GM23338 (cell line): ENCODE measurements around the gene AGA. TPM values are rescaled to one million over a fixed set of nuclear protein-coding genes. Genes with fewer than 3 reads are reported as not detected.
A peak's percentile ranks its signal among the peaks of the same experiment; 100 is the strongest.

Source experiments
- ATAC-seq: fragments of 200-7000 bp; cut with Tn5 transposase; 3 replicates; pipeline ENCODE4 v1.9.1; 2020
- DNase-seq: peaks from one replicate; pipeline ENCODE4 v3.0.0-alpha.2; 2015; ENCODE audit warnings: low spot score
- H2AFZ ChIP-seq: fragments of 200-600 bp; sonication (generic); 2 replicates; pipeline ENCODE4 v1.8.0; 2016; ENCODE audit warnings: antibody characterized with exemption, mild to moderate bottlenecking, moderate library complexity
- H3F3A ChIP-seq: fragments of 200-600 bp; sonication (generic); replicated peaks from 2 replicates; pipeline ENCODE4 v1.8.0; 2017; ENCODE audit warnings: antibody characterized with exemption, mixed run types, low read depth
- H3K27ac ChIP-seq: fragments of 200-600 bp; sonication (generic); 2 replicates; pipeline ENCODE4 v1.6.1; 2016; ENCODE audit warnings: low read depth
- H3K27me3 ChIP-seq: fragments of 200-600 bp; sonication (generic); 2 replicates; pipeline ENCODE4 v1.8.0; 2016; ENCODE audit warnings: mild to moderate bottlenecking, mixed run types, moderate library complexity; ENCODE audit not compliant: insufficient read depth
- H3K36me3 ChIP-seq: fragments of 200-600 bp; sonication (generic); 2 replicates; pipeline ENCODE4 v1.8.0; 2016; ENCODE audit warnings: mild to moderate bottlenecking; ENCODE audit not compliant: insufficient read depth
- H3K4me1 ChIP-seq: fragments of 200-600 bp; sonication (generic); 2 replicates; pipeline ENCODE4 v1.8.0; 2016; ENCODE audit warnings: mild to moderate bottlenecking, moderate library complexity; ENCODE audit not compliant: insufficient read depth
- H3K4me2 ChIP-seq: fragments of 200-600 bp; sonication (generic); 2 replicates; pipeline ENCODE4 v1.7.1; 2017; ENCODE audit warnings: mixed run types
- H3K4me3 ChIP-seq: fragments of 200-600 bp; sonication (generic); 2 replicates; pipeline ENCODE4 v1.6.1; 2016; ENCODE audit warnings: mixed run types
- H3K79me2 ChIP-seq: fragments of 200-600 bp; sonication (generic); replicated peaks from 2 replicates; pipeline ENCODE4 v1.8.0; 2017; ENCODE audit warnings: mild to moderate bottlenecking; ENCODE audit not compliant: insufficient read depth
- H3K9me2 ChIP-seq: fragments of 200-600 bp; sonication (generic); 2 replicates; pipeline ENCODE4 v1.8.0; 2017; ENCODE audit not compliant: insufficient read depth
- H4K20me1 ChIP-seq: fragments of 200-600 bp; sonication (generic); replicated peaks from 2 replicates; pipeline ENCODE4 v1.8.0; 2017; ENCODE audit warnings: mild to moderate bottlenecking; ENCODE audit not compliant: insufficient read depth
- H3K27ac Mint-ChIP-seq: 2 replicates; pipeline ENCODE4 v1.8.0; 2020; ENCODE audit warnings: inconsistent platforms, mild to moderate bottlenecking, moderate library complexity, mixed read lengths
- H3K27me3 Mint-ChIP-seq: 3 replicates; pipeline ENCODE4 v1.8.0; 2022; ENCODE audit warnings: low read depth, mild to moderate bottlenecking, moderate library complexity, mixed read lengths, inconsistent platforms; ENCODE audit not compliant: insufficient read depth, poor library complexity
- H3K36me3 Mint-ChIP-seq: 3 replicates; pipeline ENCODE4 v1.8.0; 2021; ENCODE audit warnings: low read depth, mild to moderate bottlenecking, inconsistent platforms, moderate library complexity, mixed read lengths
- H3K4me1 Mint-ChIP-seq: 3 replicates; pipeline ENCODE4 v1.8.0; 2020; ENCODE audit warnings: mild to moderate bottlenecking, inconsistent platforms, mixed read lengths
- H3K4me3 Mint-ChIP-seq: 3 replicates; pipeline ENCODE4 v1.8.0; 2021; ENCODE audit warnings: moderate library complexity, mild to moderate bottlenecking, inconsistent platforms, mixed read lengths
- H3K9me3 Mint-ChIP-seq: 3 replicates; pipeline ENCODE4 v1.8.0; 2020; ENCODE audit warnings: moderate library complexity, mild to moderate bottlenecking, inconsistent platforms, mixed read lengths
- CTCF ChIP-seq, 2 experiments: fragments of 200-600 bp in 1 of 2; sonication (generic) in 1 of 2; conservative IDR thresholded peaks; 2 replicates each; pipeline versions ENCODE4 v1.5.1 to v1.6.1; 2016 to 2017; ENCODE audit warnings: antibody characterized with exemption in 2 of 2, low read depth in 2 of 2, mild to moderate bottlenecking in 2 of 2, moderate library complexity in 1 of 2
- ETS1 ChIP-seq: IDR thresholded peaks from 2 replicates; pipeline ENCODE4 v1.6.1; 2016; ENCODE audit warnings: antibody characterized with exemption
- EZH2 ChIP-seq: fragments of 200-600 bp; sonication (generic); IDR thresholded peaks from one replicate; pipeline ENCODE4 v1.8.0; 2017; ENCODE audit warnings: antibody characterized with exemption, mild to moderate bottlenecking, low read depth; ENCODE audit not compliant: unreplicated experiment
- EZH2phosphoT487 ChIP-seq: fragments of 200-600 bp; sonication (generic); IDR thresholded peaks from one replicate; pipeline ENCODE4 v1.8.1; 2018; ENCODE audit warnings: antibody characterized with exemption; ENCODE audit not compliant: unreplicated experiment
- POLR2AphosphoS5 ChIP-seq: IDR thresholded peaks from 2 replicates; pipeline ENCODE4 v1.6.1; 2016; ENCODE audit warnings: antibody characterized with exemption, low read depth
- STAT1 ChIP-seq: IDR thresholded peaks from one replicate; pipeline ENCODE4 v1.6.1; 2016; ENCODE audit warnings: antibody characterized with exemption; ENCODE audit not compliant: unreplicated experiment
- polyA plus RNA-seq: library from polyadenylated mRNA; unstranded; fragments of >200 nt; fragmentation: Nextera tagmentation; extraction: Ambion mirVana; gene quantifications from 2 replicates; pipeline ENCODE4 v1.2.1, GENCODE V29; 2016
- total RNA-seq: library from RNA; depleted of rRNA; stranded (reverse); fragments of >200 nt; shearing (Covaris generic); gene quantifications from 2 replicates; pipeline ENCODE4 v1.2.3, GENCODE V29; 2014
- TF ChIP-seq, protein P1 (sequence below): IDR thresholded peaks from one replicate; pipeline ENCODE4 v1.6.1; 2018; ENCODE audit warnings: antibody characterized with exemption; ENCODE audit not compliant: unreplicated experiment

AGA gene
- total and polyA plus RNA-seq, 2 experiments from 2014 or later: 5.5 to 12.8 TPM

DNA sequence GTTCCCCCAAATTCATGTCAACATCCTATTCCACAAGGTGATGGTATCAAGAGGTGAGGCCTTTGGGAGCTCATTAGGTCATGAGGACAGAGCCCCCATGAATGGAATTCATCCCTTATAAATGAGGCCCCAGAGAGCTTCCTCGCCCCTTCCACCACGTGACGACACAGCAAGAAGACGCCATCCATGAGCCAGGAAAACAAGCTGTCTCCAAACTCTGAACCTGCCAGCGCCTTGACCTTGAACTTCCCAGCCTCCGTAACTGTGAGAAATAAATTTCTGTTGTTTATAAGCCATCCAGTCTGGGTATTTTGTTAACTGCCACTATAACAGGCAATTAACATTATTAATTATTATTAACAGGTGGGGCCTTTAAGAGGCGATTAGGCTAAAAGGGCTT is 5.8 kb downstream of the AGA start:
- Mint-ChIP-seq H3K4me3 (no peak overlapping the region), H3K4me1 (peaks cover 21% of the 10 kb centered on the region), H3K9me3 (no peaks in the 10 kb centered on the region; the same call in 2 of the 3 replicates), H3K27ac (no peak overlapping the region), H3K27me3 (peaks cover 3% of the 10 kb centered on the region), H3K36me3 (peaks cover 10% of the 10 kb centered on the region; the same call in 2 of the 3 replicates)
- Histone ChIP-seq H3K9me2 (no peaks in the 10 kb centered on the region), H3K4me2 (no peak overlapping the region), H3K4me3 (no peak overlapping the region), H3F3A (0 out of 2 replicates have a peak, but pooled peaks cover under 1% of the 10 kb centered on the region), H2AFZ (no peak overlapping the region), H3K27me3 (no peaks in the 10 kb centered on the region), H3K79me2 (no peaks in the 10 kb centered on the region), H4K20me1 (no peaks in the 10 kb centered on the region), H3K27ac (no peak overlapping the region), H3K4me1 (peaks cover 9% of the 10 kb centered on the region), H3K36me3 (no peaks in the 10 kb centered on the region)
- no peak for DNase-seq
- TF ChIP-seq EZH2 (no peak), EZH2phosphoT487 (no peak), POLR2AphosphoS5 (no peak), STAT1 (no peak), ETS1 (no peak), CTCF (conservative IDR thresholded peaks at IDR 0.05; ENCODE audit: low read depth in 2 of 2) (no peak)
- TF ChIP-seq, protein P1, sequence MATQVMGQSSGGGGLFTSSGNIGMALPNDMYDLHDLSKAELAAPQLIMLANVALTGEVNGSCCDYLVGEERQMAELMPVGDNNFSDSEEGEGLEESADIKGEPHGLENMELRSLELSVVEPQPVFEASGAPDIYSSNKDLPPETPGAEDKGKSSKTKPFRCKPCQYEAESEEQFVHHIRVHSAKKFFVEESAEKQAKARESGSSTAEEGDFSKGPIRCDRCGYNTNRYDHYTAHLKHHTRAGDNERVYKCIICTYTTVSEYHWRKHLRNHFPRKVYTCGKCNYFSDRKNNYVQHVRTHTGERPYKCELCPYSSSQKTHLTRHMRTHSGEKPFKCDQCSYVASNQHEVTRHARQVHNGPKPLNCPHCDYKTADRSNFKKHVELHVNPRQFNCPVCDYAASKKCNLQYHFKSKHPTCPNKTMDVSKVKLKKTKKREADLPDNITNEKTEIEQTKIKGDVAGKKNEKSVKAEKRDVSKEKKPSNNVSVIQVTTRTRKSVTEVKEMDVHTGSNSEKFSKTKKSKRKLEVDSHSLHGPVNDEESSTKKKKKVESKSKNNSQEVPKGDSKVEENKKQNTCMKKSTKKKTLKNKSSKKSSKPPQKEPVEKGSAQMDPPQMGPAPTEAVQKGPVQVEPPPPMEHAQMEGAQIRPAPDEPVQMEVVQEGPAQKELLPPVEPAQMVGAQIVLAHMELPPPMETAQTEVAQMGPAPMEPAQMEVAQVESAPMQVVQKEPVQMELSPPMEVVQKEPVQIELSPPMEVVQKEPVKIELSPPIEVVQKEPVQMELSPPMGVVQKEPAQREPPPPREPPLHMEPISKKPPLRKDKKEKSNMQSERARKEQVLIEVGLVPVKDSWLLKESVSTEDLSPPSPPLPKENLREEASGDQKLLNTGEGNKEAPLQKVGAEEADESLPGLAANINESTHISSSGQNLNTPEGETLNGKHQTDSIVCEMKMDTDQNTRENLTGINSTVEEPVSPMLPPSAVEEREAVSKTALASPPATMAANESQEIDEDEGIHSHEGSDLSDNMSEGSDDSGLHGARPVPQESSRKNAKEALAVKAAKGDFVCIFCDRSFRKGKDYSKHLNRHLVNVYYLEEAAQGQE: no peak
- ATAC-seq: no peak

GRCh38 chr4:177434667-177435066 is 7.6 kb downstream of the AGA start:
- H3K27me3 Mint-ChIP-seq: no peaks in the 10 kb centered on the region
- no peak for ATAC-seq
- peak overlapping the region; percentile 61 for H3K27ac Mint-ChIP-seq
- no peak overlapping the region for H3K4me3 Mint-ChIP-seq
- H3K36me3 Mint-ChIP-seq: peaks cover 10% of the 10 kb centered on the region; the same call in 2 of the 3 replicates
- peaks cover 6% of the 10 kb centered on the region; the same call in 2 of the 3 replicates for H3K4me1 Mint-ChIP-seq
- no peaks in the 10 kb centered on the region for H3K9me3 Mint-ChIP-seq
- Histone ChIP-seq H3K4me2 (no peak overlapping the region), H3K9me2 (no peaks in the 10 kb centered on the region), H2AFZ (no peak overlapping the region), H3K27me3 (no peaks in the 10 kb centered on the region), H3K36me3 (no peaks in the 10 kb centered on the region), H3F3A (no peaks in the 10 kb centered on the region), H3K4me3 (no peak overlapping the region), H3K79me2 (no peaks in the 10 kb centered on the region), H4K20me1 (no peaks in the 10 kb centered on the region), H3K4me1 (no peaks in the 10 kb centered on the region), H3K27ac (no peak overlapping the region)
- DNase-seq: no peak
- TF ChIP-seq ETS1 (no peak), POLR2AphosphoS5 (no peak)
- TF ChIP-seq, protein P1: no peak
